Measurements from ENCODE around the gene TWSG1.

DNA sequence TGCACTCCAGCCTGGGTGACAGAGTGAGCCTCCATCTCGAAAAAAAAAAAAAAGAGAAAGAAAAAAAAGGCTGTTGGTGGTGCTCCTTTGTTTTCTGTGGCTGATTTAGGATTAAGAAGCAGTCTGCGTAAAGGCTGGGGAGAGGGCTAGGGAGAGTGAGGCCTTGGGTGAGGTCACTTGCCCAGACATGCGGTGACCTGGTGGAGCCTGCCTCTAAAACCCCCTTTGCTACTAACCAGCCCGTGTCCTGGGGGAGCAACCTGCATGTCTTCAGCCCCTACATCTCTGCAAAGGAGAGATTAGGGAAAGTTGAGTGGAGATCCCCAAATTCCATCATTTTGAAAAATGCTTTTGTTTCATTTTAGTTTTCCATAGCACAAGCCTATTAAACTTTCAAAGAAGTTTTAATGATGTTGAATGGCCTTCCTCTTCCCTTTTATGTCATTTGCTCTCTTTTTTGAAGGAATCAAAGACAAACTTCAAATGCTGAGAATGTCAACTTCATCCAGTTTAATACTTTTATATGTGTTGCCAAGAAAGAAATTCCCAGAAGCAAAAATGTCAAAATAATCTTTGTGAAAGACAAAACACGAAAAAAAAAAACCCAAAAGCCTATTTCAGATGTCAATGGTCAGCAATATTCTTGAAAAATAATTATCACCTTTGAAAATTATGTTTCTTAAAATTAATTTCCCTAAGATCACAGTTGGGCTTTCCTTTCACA lies 101.8 kb downstream of the TWSG1 start:
- TF ChIP-seq, protein P1, sequence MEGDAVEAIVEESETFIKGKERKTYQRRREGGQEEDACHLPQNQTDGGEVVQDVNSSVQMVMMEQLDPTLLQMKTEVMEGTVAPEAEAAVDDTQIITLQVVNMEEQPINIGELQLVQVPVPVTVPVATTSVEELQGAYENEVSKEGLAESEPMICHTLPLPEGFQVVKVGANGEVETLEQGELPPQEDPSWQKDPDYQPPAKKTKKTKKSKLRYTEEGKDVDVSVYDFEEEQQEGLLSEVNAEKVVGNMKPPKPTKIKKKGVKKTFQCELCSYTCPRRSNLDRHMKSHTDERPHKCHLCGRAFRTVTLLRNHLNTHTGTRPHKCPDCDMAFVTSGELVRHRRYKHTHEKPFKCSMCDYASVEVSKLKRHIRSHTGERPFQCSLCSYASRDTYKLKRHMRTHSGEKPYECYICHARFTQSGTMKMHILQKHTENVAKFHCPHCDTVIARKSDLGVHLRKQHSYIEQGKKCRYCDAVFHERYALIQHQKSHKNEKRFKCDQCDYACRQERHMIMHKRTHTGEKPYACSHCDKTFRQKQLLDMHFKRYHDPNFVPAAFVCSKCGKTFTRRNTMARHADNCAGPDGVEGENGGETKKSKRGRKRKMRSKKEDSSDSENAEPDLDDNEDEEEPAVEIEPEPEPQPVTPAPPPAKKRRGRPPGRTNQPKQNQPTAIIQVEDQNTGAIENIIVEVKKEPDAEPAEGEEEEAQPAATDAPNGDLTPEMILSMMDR (IDR thresholded peaks at IDR 0.05) = no peak
- no peak for TF ChIP-seq POLR2AphosphoS5 (IDR thresholded peaks at IDR 0.05)
